GM21423 (cell line): ENCODE data around the gene THOC5.
"Not testable (repeated sequence)": the region's sequence is repeated elsewhere in the genome, so short reads cannot be mapped to it uniquely, and the experiment has no call there.

Source experiments
- ATAC-seq: cut with Tn5 transposase; IDR thresholded peaks from one replicate; pipeline ENCODE4 v1.9.1; 2021; ENCODE audit warnings: mild to moderate bottlenecking, moderate library complexity; ENCODE audit not compliant: unreplicated experiment

Gene THOC5

DNA sequence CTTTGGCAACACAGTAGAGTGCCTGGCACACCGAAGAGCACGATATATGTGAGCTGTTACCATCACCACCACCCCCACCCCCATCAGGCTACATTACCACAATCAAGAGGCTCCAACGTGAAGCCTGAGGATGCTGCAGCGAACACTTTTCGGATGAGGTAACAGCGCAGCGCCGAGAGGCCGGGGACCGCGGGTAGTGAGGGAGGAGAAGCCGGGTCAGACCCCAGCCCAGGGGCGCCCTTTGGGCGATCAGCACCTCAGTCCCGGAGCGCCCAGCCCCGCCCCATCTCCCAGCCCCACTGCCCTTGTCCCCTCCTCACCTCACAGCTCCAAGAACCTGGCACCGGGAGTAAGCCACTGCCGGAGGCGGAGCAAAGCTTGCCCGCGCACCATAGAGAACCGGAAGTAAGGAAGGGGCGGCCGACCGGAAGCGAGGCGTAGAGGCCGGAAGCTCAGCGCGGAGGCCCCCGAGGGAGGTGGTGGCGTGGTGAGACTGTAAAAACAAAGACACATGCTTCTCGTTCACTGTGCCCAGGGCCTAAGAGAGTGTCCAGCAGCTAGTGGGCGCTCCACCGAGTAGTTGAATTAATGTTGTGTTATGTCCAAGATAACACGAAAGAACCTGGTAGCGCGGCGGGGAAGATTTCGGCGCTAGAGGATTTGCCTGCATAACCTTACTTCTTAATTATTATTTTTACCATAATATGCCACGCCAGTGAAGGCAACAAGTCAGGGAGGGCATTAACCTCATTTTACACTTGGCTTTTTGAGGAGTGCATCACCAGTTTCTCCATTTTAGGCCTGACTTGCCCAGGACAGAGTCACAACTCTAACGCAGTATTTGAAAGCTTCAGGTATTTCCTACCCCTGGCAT lies at the start of gene THOC5:
Gene THOC5, minus strand, starts transcription at position 407 of the 874 bp plus-strand sequence. CDS start 4,610 bp downstream, outside the sequence.
- ATAC-seq = peak; percentile 95

DNA sequence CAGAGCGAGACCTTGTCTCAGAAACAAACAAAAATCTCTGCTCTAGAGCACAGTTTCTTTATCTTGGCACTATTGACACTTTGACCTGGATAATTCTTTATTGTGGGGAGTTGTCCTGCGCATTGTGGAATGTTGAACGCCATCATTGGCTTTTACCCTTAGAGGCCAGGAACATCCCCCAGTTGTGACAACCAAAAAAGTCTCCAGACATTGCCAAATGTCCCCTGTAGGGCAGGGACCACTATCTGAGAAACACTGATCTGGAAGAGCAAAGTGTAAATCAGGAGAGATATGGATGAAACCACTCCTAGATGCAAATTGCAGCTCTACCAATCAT lies 45.1 kb upstream of the THOC5 start:
- ATAC-seq = no peak

DNA sequence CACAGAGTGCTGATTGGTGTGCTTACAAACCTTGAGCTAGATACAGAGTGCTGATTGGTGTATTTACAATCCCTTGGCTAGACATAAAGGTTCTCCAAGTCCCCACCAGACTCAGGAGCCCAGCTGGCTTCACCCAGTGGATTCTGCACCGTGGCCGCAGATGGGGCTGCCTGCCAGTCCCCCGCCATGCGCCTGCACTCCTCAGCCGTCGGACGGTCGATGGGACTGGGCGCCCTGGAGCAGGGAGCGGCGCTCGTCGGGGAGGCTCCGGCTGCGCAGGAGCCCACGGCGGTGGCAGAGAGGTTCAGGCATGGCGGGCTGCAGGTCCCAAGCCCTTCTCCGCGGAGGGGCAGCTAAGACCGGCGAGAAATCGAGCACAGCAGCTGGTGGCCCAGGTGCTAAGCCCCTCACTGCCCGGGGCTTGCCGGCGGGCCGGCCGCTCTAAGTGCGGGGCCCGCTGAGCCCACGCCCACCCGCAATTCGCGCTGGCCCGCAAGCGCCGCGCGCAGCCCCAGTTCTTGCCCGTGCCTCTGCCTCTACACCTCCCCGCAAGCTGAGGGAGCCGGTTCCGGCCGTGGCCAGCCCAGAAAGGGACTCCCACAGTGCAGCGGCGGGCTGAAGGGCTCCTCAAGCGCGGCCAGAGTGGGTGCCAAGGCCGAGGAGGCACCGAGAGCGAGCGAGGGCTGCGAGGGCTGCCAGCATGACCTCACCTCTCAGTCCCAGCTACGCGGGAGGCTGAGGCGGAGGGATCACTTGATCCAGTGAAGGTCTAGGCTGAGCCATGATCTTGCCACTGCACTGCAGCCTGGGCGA lies 44.5 kb upstream of the THOC5 start:
- ATAC-seq = not testable (repeated sequence)

DNA sequence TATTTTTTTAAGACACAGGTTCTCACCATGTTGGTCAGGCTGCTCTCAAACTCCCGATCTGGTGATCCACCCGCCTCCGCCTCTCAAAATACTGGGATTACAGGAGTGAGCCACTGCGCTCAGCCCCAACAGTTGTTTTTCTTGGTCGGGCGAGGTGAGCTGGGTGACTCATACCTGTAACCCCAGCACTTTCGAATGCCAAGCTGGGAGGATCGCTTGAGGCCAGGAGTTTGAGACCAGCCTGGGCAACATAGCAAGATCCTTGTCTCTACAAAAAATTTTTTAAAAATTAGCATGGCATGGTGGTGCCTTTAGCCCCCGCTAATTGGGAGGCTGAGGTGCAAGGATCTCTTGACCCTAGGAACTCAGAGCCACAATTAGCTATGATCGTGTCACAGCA lies 42.9 kb upstream of the THOC5 start:
- ATAC-seq = no peak

DNA sequence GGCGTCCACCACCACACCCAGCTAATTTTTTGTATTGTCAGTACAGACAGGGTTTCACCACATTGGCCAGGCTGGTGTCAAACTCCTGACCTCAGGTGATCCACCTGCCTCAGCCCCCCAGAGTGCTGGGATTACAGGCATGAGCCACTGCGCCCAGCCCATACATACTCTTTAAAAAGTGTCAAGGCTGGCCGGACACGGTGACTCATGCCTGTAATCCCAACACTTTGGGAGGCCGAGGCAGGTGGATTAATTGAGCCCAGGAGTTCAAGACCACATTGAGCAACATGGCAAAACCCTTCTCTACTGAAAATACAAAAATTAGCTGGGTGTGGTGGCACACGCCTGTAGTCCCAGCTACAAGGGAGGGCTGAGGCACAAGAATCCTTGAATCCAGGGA lies 40.9 kb upstream of the THOC5 start:
- not testable (repeated sequence) for ATAC-seq

DNA sequence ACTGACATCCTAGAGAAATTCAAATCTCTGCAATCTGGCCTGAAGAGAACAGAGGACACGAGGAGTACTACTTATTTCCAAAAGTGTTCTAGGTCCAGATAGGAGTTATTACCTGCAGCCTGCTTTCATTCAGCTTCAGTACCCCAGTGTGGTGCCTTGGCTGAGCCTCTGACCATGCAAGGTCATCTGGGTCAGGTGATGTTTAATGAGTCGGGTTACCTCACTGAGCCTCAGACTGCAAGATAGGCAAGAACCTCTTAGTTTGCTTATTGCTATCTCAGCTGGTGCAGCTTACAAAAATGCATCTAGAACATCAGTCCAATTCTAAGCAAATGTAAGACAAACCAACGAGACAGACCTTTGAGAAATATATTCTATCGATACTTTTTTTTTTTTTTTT lies 40.4 kb upstream of the THOC5 start:
- no peak for ATAC-seq

DNA sequence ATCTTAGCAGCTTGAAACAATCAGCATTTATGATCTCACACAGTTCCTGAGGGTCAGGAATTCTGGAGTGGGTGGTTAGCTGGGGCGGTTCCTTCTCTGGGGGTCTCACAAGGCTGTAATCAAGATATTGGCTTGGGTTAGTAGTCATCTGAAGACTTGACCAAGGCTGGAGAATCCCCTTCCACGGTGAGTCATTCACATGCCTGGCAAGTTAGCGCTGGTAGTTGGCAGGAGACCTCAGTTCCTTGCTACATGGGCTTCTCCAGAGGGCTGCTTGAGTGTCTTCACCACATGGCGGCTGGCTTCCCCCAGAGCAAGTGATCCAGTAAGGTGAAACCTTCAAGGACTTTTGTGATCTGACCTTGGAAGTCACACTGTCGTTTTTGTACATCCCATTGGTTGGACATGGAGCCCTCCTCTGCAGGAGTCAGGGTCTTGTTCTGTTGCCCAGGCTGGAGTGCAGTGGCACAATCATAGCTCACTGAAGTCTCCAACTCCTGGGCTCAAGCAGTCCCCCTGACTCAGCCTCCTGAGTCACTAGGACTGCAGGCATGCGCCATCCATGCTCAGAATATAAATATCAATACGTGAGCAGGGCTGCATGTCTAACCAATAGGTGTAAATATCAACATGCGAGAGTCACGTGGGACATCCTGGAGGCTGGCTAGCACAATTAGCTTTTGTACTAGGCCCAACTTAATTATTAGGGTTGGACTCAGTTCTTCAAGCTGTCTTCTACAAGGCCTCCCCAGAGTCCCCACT lies 34.6 kb upstream of the THOC5 start:
- ATAC-seq = no peak

DNA sequence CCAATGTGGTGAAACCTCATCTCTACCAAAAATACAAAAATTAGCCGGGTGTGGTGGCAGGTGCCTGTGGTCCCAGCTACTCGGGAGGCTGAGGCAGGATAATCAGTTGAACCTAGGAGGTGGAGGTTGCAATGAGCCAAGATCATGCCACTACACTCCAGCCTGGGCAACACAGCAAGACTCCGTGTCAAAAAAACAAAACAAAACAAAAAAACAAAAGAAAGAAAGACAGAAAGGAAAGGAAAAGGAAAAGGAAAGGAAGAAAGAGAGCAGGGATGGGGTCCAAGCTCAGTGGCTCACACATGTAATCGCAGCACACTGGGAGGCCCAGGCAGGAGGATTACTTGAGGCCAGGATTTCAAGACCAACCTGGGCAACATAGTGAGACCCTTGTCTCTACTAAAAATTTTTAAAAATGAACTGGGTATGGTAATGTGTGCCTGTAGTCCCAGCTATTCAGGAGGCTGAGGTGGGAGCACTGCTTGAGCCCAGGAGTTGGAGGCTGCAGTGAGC lies 32.7 kb upstream of the THOC5 start:
- not testable (repeated sequence) for ATAC-seq

DNA sequence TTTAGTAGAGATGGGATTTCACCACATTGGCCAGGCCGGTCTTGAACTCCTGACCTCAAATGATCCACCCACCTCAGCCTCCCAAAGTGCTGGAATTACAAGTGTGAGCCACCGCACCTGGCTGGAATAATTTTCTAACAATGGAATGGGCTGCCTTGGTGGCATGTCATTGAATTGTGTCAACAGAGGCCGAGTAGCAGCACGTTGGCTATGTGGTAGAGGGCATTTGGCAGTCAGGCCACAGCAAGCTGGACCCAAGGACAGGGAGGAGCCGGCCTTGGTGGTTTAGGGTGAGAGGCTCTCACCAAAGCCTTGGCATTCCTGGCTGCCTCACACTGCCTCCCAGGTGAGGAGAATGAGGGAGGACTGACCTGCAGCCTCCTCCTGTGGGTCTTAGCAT lies 31.4 kb upstream of the THOC5 start:
- no peak for ATAC-seq

DNA sequence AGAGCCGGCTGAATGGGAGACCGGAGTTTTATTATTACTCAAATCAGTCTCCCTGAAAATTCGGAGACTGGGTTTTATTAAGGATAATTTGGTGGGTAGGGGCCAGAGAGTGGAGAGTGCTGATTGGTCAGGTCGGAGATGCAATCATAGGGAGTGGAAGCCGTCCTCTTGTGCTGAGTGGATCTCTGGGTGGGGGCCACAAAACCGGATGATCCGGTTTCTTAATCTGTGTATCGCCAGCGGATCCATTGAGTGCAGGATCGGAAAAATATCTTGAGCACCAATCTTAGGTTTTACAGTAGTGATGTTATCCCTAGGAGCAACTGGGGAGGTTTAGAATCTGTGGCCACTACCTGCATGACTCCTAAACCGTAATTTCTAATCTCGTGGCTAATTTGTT lies 28.2 kb upstream of the THOC5 start:
- no peak for ATAC-seq

DNA sequence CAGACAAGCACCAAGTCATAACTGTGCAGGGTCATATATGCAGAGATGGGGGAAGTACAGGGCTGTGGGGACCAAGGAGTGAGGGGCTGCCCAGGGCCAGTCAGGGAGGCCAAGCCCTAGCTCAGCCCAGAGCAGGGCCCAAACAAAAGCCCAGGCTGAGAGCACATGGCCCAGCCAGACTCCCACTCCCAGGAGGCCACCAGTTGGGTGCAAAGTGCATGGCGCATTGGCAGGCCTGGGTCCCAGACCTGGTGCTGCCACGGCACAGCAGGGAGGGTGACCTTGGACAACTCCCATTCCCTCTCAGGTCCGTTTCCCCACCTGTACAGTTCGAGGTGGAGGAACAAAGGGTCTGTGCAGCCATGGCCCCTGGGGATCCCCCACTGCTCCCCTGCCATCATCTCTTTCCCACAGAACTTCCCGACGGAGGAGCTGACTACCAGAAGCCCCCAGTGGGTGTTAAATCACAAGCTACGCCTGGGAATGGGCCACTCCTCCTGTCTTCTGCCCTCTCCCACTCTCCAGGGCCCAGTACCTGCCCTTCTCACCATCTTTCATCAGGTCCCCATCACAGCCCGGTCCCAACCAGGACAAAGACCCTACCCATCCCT lies 26.7 kb upstream of the THOC5 start:
- ATAC-seq = no peak

DNA sequence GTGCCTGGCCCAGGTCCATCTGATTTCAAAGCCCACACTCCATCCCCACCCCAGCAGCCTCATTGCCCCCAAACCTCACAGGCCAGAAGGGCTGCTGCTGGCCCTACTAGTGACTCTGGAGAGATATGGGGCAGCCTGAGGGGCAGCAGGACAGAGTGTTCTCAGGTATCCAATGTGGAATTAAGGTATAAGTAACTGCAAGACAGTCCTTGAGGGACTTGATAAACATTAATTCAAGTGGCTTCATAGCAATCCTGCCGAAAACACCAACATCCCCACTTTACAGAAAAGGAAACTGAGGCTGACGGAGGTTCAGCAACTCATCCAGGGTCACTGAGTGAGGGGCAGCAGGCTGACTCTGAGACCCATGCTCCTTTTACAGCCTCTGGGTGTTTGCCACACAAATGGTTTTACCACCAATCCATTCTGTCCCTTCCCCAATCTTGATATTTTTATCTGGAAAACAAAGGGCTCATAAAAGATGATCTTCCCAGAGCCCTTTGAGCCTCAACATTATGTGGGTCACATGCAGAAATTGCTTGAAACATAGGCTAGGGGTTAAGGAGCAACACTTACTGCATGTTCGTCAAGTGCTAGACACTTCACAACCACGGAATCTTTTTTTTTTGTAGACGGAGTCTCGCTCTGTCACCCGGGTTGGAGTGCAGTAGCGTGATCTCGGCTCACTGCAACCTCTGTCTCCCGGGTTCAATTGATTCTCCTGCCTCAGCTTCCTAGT lies 25.1 kb upstream of the THOC5 start:
- no peak for ATAC-seq

DNA sequence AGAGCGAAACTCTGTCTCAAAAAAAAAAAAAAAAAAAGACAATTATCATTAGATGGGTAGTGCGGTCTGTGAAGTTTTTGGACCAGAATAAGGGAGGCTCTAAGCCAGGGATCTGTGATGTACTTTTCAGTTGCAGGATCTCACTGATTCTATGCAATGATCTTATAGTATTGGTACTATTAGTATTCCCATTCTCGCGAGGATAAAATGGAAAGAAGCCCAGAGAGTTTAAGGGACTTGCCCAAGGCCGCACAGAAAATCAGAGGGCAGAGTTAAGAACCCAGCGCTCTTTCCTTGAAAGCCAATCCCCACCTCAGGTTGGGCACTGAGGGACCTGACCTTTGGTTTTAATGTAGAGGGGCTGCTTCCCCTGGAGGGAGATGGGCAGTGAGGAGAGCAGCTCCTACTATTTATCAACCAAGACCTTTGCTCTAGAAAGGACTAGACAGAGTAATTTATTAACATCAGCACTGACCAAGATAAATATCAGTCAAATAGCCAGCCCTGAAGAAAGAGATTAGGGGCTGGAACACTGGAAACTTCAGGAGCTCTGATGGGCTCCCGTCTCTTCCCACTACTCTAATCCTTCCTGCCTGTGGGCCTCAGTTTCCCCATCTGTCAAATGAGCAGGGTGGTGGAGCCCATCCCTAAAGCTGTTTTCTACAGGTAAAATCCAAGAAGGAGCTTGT lies 21.3 kb upstream of the THOC5 start:
- no peak for ATAC-seq

DNA sequence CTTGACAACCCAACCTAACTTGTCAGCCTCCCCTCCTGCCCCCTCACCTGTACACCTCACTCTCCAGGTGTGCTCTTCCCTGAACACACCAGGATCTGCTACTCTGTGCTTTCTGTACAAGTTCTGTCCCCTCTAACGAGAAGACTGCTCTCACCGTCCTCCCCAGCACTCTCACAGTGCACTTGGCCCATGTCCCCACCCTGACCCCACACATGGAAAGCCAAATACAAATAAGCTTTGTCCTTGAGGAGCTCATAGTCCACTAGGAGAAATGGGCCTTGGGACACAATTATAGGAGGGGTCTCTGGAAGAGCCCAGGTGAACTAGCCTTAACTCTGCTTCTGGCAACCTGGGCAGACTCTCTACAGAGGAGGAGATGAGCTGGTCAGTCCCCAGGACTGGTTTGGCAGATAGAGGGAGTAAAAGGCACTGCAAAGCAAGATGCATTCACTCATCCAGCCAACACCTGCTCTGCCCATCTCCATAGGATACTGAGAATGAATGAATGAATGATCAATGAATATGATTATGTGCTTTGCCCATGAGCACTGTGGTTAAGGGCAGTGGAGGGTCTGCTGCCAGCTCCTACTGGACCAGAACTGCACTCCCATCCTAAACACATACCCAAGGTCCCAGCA lies 17.5 kb upstream of the THOC5 start:
- no peak for ATAC-seq

DNA sequence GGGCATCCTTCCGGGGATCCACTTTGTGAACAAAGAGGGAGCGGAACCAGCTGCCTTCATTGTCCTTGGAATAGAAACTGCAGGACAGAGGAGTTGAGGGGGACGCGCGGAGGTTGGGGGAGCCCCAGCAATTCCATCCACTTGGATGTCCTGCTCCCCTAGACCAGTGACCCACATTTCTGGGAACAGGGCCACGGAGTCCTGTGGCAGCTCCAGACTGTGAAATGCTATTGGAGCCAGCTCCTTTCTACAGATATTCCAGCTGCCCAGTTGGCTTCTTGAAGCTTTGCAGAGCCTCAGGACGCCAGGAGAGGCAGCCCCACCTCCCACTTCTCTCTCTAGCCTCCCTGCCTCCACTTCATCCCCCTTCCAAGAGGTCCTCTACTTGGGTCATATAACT lies 16.9 kb upstream of the THOC5 start:
- no peak for ATAC-seq

DNA sequence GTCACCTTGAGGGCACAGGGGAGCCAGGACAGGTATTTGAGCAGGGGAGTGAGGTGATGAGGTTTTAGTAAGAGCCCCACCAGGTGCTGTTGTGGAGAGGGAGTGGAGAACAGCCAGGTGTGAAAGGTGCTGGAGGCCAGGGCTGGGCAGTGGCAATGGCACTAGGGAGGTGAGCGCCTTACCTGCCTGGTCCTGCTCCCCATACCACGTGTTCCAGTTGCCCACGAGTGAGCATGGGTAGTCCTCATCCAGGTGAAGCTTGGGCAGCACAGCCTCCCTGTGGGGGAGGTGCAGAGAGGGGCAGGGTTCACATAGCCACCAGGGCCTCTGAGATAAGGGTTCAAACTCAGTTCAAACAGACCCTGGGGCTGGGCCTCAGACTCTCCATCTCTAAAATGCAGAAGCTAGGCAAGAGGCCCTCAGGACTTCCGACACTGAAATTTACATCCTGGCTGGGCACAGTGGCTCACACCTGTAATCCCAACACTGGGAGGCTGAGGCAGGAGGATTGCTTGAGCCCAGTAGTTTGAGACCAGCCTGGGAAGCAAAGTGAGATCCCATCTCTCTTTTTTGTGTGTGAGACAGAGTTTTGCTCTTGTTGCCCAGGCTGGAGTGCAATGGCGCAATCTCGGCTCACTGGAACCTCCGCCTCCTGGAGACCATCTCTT lies 15.6 kb upstream of the THOC5 start:
- no peak for ATAC-seq

DNA sequence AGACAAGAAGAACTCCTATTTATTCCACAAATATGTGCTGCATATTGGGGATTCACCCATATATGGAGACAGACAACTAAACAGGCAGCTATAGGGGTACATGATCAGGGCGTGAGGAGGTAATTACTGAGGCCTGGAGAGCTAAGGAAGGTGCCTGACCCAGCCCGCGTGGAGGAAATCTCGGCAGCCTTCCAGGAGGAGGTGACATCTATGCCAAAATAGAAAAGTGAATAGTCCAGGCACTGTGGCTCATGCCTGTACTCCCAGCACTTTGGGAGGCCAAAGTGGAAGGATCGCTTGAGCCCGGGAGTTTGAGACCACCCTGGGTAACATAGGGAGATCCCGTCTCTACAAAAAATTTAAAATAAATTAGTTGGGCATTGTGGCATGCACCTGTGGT lies 13.8 kb upstream of the THOC5 start:
- ATAC-seq = no peak

DNA sequence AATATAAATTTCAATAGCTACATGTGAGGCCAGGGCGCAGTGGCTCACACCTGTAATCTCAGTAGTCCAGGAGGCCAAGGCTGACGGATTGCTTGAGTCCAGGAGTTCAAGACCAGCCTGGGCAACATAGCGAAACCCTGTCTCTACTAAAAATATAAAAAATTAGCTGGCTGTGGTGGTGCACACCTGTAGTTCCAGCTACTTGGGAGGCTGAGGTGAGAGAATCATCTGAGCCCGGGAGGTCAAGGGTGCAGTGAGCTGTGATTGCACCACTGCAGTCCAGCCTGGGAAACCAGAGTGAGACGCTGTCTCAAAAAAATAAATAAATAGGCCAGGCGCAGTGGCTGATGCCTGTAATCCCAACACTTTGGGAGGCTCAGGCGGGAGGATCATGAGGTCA lies 13.0 kb upstream of the THOC5 start:
- not testable (repeated sequence) for ATAC-seq
